Vagina (tissue), 2 donors: ENCODE data around the gene FAM53B. TPM values are rescaled to one million over a fixed set of nuclear protein-coding genes. Genes with fewer than 3 reads are reported as not detected.

ENCODE experiments used
- DNase-seq, 2 donors: peaks; one replicate each; pipeline ENCODE4 v3.0.0-alpha.2; 2017; ENCODE audit errors: extremely low spot score in 2 of 2
- H3K27ac ChIP-seq: fragments of 200-600 bp; sonication (generic); one replicate; pipeline ENCODE4 v1.5.1; 2019
- H3K27me3 ChIP-seq: fragments of 200-600 bp; sonication (generic); one replicate; pipeline ENCODE4 v1.5.1; 2019
- H3K36me3 ChIP-seq, 2 donors: fragments of 200-600 bp; sonication (generic); one replicate each; pipeline ENCODE4 v1.5.1; 2017 to 2019
- H3K4me1 ChIP-seq: fragments of 200-600 bp; sonication (generic); one replicate; pipeline ENCODE4 v1.5.1; 2019
- H3K4me3 ChIP-seq, 2 donors: fragments of 200-600 bp; sonication (generic); 1 replicate in 1 of 2; 2 replicates in 1 of 2; pipeline ENCODE4 v1.5.1; 2016 to 2019
- H3K9me3 ChIP-seq: fragments of 200-600 bp; sonication (generic); one replicate; pipeline ENCODE4 v1.5.1; 2019
- POLR2A ChIP-seq, 2 donors: fragments of 450-650 bp; IDR thresholded peaks; one replicate each; pipeline ENCODE4 v1.6.1; 2017; ENCODE audit warnings: antibody characterized with exemption in 2 of 2, mild to moderate bottlenecking in 2 of 2, moderate library complexity in 2 of 2
- POLR2AphosphoS5 ChIP-seq, 2 donors: sonication (generic); formaldehyde crosslinking; IDR thresholded peaks; one replicate each; pipeline ENCODE4 v1.9.0; 2017; ENCODE audit warnings: antibody characterized with exemption in 2 of 2, mild to moderate bottlenecking in 2 of 2, low read depth in 1 of 2; ENCODE audit not compliant: insufficient read depth in 1 of 2
- intact Hi-C: fragments of 100-400 bp; cut with DNase I; formaldehyde crosslinking; loops from one replicate; pipeline ENCODE4 v1.15.1; 2023
- total RNA-seq: library from RNA; depleted of rRNA; stranded (reverse); fragments of >200 nt; gene quantifications from one replicate; pipeline ENCODE4 v1.2.3, GENCODE V29; 2016
- TF ChIP-seq, protein P1 (sequence below), 3 experiments: fragments of 450-650 bp in 2 of 3; fragments of 200-600 bp in 1 of 3; sonication (generic) in 1 of 3; IDR thresholded peaks; one replicate each; pipeline ENCODE4 v1.5.1; 2017 to 2019; ENCODE audit warnings: antibody characterized with exemption in 3 of 3, mild to moderate bottlenecking in 2 of 3, moderate library complexity in 2 of 3

Gene FAM53B
- total RNA-seq, 1 donor from 2014 or later = 35.1 TPM

DNA sequence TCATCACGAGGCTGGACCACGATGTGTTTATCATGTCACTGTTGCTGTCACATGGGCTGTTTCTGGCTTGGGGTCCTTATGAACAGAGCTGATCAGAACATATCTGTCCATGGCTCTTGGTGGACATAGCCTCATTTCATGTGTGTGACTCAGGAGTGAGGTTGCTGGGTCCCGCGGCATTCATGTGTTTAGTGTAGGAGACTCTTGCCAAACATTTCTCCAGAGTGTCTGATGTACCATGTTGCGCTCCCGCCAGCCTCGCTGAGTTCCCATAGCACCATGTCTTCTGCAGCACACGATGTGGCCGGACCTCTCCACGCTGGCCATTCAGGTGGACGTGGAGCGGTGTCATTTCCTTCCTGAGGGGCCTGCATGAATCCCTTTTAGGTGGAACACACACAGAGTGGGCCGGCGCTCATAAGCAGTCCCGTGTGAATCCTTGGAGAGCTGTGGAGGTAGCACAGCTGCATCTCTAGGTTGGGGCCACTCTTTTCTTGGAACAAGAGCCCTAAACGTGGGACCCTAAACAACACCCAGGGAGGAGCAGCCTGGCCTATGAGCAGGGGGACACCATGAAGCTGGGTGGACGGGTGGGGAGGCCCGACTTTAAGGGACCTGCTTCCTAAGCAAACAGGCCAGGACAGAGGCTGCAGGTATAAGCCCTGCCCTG lies 147.9 kb downstream of the FAM53B start:
- Histone ChIP-seq H3K4me1 (peaks cover 9% of the 10 kb centered on the region), H3K27ac (no peak overlapping the region), H3K4me3 (no peak overlapping the region), H3K27me3 (no peaks in the 10 kb centered on the region), H3K9me3 (no peaks in the 10 kb centered on the region), H3K36me3 (no peaks in the 10 kb centered on the region)
- intact Hi-C loops = no loop called here
- TF ChIP-seq POLR2AphosphoS5 (IDR thresholded peaks at IDR 0.05; ENCODE audit: insufficient read depth in 1 of 2, low read depth in 1 of 2) (no peak), POLR2A (IDR thresholded peaks at IDR 0.05) (no peak)
- TF ChIP-seq, protein P1, sequence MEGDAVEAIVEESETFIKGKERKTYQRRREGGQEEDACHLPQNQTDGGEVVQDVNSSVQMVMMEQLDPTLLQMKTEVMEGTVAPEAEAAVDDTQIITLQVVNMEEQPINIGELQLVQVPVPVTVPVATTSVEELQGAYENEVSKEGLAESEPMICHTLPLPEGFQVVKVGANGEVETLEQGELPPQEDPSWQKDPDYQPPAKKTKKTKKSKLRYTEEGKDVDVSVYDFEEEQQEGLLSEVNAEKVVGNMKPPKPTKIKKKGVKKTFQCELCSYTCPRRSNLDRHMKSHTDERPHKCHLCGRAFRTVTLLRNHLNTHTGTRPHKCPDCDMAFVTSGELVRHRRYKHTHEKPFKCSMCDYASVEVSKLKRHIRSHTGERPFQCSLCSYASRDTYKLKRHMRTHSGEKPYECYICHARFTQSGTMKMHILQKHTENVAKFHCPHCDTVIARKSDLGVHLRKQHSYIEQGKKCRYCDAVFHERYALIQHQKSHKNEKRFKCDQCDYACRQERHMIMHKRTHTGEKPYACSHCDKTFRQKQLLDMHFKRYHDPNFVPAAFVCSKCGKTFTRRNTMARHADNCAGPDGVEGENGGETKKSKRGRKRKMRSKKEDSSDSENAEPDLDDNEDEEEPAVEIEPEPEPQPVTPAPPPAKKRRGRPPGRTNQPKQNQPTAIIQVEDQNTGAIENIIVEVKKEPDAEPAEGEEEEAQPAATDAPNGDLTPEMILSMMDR (IDR thresholded peaks at IDR 0.05) = no peak
- no peak for DNase-seq

DNA sequence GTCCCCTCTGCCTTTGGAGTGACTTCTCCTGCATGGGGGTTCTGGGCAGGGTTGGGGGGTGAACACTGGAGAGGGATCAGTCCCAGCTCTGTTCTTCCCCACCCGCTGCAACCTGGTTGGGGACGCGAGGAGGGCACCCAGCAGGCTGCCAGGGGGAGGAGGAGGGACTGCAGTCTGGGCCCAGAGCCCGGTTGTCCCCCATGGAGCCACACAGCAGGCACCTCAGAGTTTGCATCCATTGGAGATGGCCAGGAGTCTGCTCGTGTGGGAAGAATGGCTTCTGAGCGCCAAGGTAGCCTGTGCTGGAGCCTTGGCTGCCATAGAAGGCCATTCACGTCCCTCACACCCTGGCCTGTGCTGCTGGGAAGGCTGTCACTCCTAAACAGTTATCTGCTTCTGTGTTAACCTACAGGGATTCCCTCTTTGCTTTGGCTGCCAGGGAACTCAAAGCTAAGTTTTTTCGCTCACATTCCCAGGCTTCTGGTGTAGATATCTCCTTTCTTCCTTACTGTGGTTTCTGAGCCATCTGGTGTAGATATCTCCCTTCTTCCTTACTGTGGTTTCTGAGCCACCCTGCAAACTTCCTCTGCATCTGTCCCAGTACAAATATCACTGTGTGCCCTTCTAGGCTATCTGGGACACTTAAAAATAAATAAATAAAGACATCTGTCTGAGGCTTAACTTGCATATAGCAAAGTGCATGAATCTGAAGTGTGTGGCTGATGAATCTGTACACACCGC lies 148.9 kb downstream of the FAM53B start:
- intact Hi-C loops = no loop called here
- DNase-seq = no peak
- H3K36me3 ChIP-seq = no peaks in the 10 kb centered on the region
- peaks cover 9% of the 10 kb centered on the region for H3K4me1 ChIP-seq
- H3K9me3 ChIP-seq = no peaks in the 10 kb centered on the region
- H3K27me3 ChIP-seq = no peaks in the 10 kb centered on the region
- TF ChIP-seq POLR2AphosphoS5 (IDR thresholded peaks at IDR 0.05; ENCODE audit: insufficient read depth in 1 of 2, low read depth in 1 of 2) (no peak), POLR2A (IDR thresholded peaks at IDR 0.05) (no peak)
- TF ChIP-seq, protein P1 (IDR thresholded peaks at IDR 0.05) = no peak
- no peak overlapping the region for H3K27ac ChIP-seq
- no peak overlapping the region for H3K4me3 ChIP-seq

DNA sequence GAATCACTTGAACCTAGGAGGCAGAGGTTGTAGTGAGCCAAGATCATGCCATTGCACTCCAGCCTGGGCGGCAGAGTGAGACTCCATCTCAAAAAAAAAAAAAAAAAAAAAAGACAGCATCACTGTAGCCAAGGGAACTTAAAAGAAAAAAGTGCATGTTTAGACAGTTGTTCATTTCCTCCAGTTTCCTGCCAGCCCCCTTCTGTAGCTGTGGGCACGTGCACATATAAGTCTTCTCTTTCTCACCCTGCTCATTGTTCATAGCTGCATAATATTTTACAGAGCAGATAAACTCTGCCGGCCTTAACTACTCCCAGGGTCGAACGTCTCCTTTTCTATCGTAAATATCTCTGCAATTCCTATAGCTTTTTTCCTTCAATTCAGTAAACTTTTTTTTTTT lies 149.9 kb downstream of the FAM53B start:
- no peak for TF ChIP-seq POLR2AphosphoS5 (IDR thresholded peaks at IDR 0.05; ENCODE audit: insufficient read depth in 1 of 2, low read depth in 1 of 2)
- no peak for TF ChIP-seq POLR2A (IDR thresholded peaks at IDR 0.05)
- TF ChIP-seq, protein P1 (IDR thresholded peaks at IDR 0.05) = no peak
- intact Hi-C loops = no loop called here
- Histone ChIP-seq H3K27me3 (no peaks in the 10 kb centered on the region), H3K4me3 (no peak overlapping the region), H3K36me3 (no peaks in the 10 kb centered on the region), H3K27ac (no peak overlapping the region), H3K4me1 (peaks cover 13% of the 10 kb centered on the region), H3K9me3 (no peaks in the 10 kb centered on the region)
- no peak for DNase-seq

DNA sequence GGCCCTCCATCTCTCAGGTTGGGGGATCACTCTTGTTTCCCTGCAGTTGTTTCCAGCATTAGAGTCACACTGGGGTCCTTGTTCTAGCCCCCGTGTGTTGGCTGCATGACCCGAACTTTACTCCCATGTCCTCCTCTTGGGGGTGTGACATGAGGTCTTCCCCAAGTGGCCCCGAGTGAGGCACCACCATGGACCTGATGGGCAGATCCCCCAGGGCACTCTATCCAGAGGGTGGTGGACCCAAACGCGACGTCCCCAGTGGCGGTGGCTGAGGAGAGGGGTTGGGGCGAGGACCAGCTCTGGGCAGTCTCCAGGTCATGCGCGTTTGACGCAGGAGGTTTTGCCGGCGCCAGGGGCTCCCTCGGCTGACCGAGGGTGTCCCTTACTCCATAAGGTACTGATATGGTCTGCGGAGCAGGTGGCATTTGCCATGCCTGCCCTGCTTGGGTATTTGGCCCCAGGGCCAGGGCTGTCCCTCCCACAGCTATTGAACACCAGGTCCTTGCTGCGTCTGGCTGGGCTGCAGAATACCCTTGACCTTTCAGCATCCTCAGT lies 150.7 kb downstream of the FAM53B start:
- no peak for DNase-seq
- H3K4me1 ChIP-seq = peaks cover 20% of the 10 kb centered on the region
- TF ChIP-seq, protein P1 (IDR thresholded peaks at IDR 0.05) = no peak
- TF ChIP-seq POLR2A (IDR thresholded peaks at IDR 0.05) = no peak
- no peak for TF ChIP-seq POLR2AphosphoS5 (IDR thresholded peaks at IDR 0.05; ENCODE audit: insufficient read depth in 1 of 2, low read depth in 1 of 2)
- no peak overlapping the region for H3K27ac ChIP-seq
- no peaks in the 10 kb centered on the region for H3K9me3 ChIP-seq
- no peaks in the 10 kb centered on the region for H3K36me3 ChIP-seq
- no peaks in the 10 kb centered on the region for H3K27me3 ChIP-seq
- intact Hi-C loops = no loop called here
- no peak overlapping the region for H3K4me3 ChIP-seq
